A673 (cell line): Measurements from ENCODE around the gene CAMSAP3.

Experiments used
- EZH2 ChIP-seq: fragments of 200-600 bp; sonication (generic); IDR thresholded peaks from 2 replicates; pipeline ENCODE4 v1.6.1; 2017; ENCODE audit warnings: borderline replicate concordance, low read depth, mild to moderate bottlenecking, mixed read lengths, antibody characterized with exemption, low read length; ENCODE audit not compliant: poor library complexity, severe bottlenecking
- TF ChIP-seq, protein P1 (sequence below): fragments of 300-800, 200-600 bp; sonication (generic); conservative IDR thresholded peaks from 2 replicates; pipeline ENCODE4 v1.5.1; 2017; ENCODE audit warnings: low read depth, mild to moderate bottlenecking, antibody characterized with exemption, low read length, moderate library complexity, mixed read lengths

DNA sequence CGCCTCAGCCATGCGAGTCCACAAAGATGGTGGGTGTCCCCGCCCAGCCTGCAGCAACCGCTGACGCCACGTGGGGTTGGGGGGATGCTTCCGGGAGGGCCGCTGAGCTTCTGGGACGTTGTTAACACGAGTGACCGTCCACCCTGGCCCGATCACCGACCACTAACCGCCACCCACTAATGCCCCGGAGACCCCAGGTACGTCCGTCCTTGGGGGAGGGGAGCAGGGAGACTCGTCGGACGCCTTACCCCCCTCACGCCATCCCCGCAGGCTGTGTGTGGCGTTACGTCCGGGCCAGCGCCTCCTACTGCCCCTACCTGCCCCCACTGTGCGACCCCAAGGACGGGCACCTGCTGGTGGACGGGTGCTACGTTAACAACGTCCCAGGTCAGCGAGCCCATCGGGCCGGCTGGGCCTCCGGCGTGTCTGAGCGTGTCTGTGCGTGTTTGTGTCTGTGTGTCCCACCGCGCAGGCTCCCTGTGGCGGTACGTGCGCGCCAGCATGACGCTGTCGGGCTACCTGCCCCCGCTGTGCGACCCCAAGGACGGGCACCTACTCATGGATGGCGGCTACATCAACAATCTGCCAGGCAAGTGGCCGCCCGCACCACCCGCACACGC is 38.9 kb upstream of the CAMSAP3 start:
- TF ChIP-seq, protein P1, sequence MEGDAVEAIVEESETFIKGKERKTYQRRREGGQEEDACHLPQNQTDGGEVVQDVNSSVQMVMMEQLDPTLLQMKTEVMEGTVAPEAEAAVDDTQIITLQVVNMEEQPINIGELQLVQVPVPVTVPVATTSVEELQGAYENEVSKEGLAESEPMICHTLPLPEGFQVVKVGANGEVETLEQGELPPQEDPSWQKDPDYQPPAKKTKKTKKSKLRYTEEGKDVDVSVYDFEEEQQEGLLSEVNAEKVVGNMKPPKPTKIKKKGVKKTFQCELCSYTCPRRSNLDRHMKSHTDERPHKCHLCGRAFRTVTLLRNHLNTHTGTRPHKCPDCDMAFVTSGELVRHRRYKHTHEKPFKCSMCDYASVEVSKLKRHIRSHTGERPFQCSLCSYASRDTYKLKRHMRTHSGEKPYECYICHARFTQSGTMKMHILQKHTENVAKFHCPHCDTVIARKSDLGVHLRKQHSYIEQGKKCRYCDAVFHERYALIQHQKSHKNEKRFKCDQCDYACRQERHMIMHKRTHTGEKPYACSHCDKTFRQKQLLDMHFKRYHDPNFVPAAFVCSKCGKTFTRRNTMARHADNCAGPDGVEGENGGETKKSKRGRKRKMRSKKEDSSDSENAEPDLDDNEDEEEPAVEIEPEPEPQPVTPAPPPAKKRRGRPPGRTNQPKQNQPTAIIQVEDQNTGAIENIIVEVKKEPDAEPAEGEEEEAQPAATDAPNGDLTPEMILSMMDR, result no peak
- TF ChIP-seq EZH2, result no peak
